Stimulated activated naive CD8-positive, alpha-beta T cell treated with anti-CD3 and anti-CD28 coated beads, Interleukin-15, amount 100 ng/mL, for 72 hours (primary cell): ENCODE measurements around the gene ITLN2.
"Not testable (repeated sequence)": the region's sequence is repeated elsewhere in the genome, so short reads cannot be mapped to it uniquely, and the experiment has no call there.

Experiments
- ATAC-seq: fragments of 150-1000 bp; cut with Tn5 transposase; 2 replicates; pipeline ENCODE4 v1.10.0; 2021; ENCODE audit warnings: mild to moderate bottlenecking, moderate library complexity
- DNase-seq, 2 donors: peaks; one replicate each; pipeline ENCODE4 v3.0.0; 2021 to 2022
- H3K27ac Mint-ChIP-seq, 2 donors: one replicate each; pipeline ENCODE4 v1.8.0; 2022; ENCODE audit warnings: mild to moderate bottlenecking in 2 of 2, mixed read lengths in 2 of 2, moderate library complexity in 2 of 2
- H3K27me3 Mint-ChIP-seq: one replicate; pipeline ENCODE4 v1.8.0; 2022; ENCODE audit warnings: mixed read lengths
- H3K4me1 Mint-ChIP-seq: one replicate; pipeline ENCODE4 v1.8.0; 2022; ENCODE audit warnings: mild to moderate bottlenecking, mixed read lengths
- H3K4me3 Mint-ChIP-seq, 2 donors: one replicate each; pipeline ENCODE4 v1.8.0; 2022; ENCODE audit warnings: mild to moderate bottlenecking in 2 of 2, mixed read lengths in 2 of 2, moderate library complexity in 1 of 2
- H3K9me3 Mint-ChIP-seq, 2 donors: one replicate each; pipeline ENCODE4 v1.8.0; 2022; ENCODE audit warnings: mixed read lengths in 2 of 2

ITLN2 gene

DNA sequence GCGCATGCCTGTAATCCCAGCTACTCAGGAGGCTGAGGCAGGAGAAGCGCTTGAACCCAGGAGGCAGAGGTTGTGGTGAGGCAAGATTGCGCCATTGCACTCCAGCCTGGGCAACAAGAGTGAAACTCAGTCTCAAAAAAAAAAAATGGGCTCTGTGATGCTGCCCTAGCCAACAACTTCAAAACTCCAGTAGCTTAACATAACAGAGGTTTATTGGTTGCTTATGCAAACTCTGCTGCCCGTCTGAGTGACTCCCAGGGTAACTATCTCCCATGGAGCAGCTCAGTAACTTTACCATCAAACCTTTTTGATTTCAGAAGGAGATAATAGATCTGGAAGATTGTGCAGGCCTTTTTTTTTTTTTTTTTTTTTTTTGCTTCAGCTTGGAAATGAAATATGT, 18.9 kb upstream of the ITLN2 start:
- ATAC-seq (no peak), DNase-seq (no peak)
- Mint-ChIP-seq H3K27ac (no peak overlapping the region), H3K27me3 (peaks cover 19% of the 10 kb centered on the region), H3K4me3 (no peak overlapping the region), H3K9me3 (no peaks in the 10 kb centered on the region), H3K4me1 (peaks cover 14% of the 10 kb centered on the region)

DNA sequence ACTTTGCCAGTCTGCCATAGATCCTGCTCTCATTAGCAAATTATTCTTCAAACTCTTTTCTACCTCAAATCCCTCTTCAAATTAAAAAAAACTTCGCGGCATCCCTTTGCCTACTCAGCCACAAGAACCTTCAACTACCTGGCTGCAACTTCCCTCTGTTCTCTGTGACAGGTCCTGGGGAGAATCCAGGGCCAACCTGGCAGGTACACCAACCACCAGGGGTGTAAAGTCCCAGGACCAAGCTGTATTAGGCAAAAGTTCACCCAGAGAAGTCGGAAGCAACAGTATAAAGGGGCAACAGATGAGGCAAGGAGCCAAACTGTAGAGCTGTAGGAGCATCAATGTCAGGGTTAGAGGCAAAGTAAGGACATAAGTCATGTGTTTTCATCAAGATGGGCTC, 18.3 kb upstream of the ITLN2 start:
- Mint-ChIP-seq H3K4me1 (peaks cover 14% of the 10 kb centered on the region), H3K4me3 (no peak overlapping the region), H3K27me3 (peaks cover 17% of the 10 kb centered on the region), H3K9me3 (no peaks in the 10 kb centered on the region), H3K27ac (no peak overlapping the region)
- no peak for DNase-seq
- no peak for ATAC-seq

DNA sequence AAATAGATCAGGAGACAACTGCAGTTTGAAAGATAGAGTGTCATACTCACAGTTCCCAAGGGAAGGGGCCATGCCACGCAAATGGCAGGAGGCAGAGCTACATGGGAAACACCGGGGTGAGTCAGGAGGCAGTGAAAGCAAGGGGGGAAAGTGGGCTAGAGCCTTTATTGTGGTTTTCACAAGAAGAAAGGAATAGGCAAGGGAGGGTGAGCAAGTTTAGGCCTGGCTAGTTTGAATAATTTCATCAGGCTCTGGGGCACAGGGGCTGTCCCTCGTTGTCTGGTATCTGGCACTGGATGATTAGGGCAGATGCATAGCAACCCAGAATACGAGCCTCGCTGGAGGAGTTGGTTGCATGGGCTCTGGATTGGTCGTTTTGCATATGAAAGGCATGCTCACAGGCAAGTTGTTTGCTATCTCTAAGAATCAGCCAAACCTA, 17.0 kb upstream of the ITLN2 start:
- ATAC-seq (peak; percentile 100), DNase-seq (peak; percentile 44 to 74)
- peaks cover 17% of the 10 kb centered on the region for H3K27me3 Mint-ChIP-seq
- H3K27ac Mint-ChIP-seq, result peak overlapping the region; percentile 17 to 69
- H3K9me3 Mint-ChIP-seq, result no peaks in the 10 kb centered on the region
- H3K4me1 Mint-ChIP-seq, result peaks cover 14% of the 10 kb centered on the region
- H3K4me3 Mint-ChIP-seq, result peak overlapping the region in 1 of 2 donors; percentile 53

DNA sequence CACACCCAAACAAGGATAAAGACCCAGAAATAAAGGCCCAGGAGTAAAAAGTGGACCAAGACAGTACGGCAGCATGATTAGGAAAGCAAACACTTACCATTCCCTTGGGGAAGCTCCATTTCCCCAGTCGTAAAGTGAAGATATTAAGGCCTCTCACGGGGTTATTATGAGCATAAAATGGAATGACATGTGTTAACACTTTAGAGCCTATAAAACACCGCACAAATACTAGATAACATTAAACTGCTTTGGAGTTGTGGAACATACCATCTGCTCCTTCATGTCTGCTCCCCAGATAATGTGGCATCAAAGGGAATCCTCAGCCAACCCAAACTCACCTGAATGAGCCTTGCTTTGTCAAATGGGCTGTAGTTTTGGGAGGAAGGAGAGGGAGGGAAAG, 8.9 kb upstream of the ITLN2 start:
- Mint-ChIP-seq H3K9me3 (no peaks in the 10 kb centered on the region), H3K4me1 (no peaks in the 10 kb centered on the region), H3K4me3 (no peak overlapping the region), H3K27ac (no peak overlapping the region), H3K27me3 (no peaks in the 10 kb centered on the region)
- DNase-seq, result no peak
- ATAC-seq, result no peak

DNA sequence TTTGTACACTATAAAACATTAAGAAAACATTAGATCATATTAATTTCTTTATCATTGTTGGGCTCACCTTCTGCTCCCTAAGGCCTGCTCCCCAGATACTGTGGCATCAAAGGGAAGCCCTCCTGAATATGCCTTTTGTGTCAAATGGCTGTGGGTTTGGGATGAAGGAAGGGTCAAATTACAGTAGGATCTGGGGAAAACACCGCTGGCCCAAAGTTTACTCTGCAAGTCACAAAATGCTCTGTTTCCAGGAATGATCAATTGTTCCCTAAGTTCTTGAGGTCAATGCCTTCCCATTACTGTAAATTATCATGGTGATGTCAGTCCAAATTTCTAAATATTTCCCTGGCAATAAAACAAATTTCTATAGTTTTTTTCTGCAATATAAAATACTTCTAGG, 6.8 kb upstream of the ITLN2 start:
- H3K9me3 Mint-ChIP-seq, result no peaks in the 10 kb centered on the region
- ATAC-seq, result no peak

DNA sequence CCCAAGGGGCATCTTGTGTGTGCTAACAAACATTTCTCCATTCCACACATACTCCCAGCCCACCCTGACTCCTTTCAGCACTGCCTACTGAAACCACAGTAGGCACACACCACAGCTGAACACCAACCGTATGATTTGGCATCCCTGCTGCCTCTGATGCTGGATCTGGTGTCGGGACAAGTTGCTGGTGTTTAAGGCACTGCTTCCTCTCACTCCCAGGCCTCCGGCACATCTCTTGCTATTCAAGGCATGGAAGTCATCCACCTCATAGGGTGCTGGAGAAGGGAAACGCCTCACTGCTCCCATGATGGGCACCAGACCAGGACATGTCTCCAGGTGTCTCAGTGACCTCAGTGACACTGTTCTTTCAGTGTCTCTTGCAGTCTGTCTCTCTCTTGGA, 2.4 kb upstream of the ITLN2 start:
- ATAC-seq, result no peak
- H3K4me3 Mint-ChIP-seq, result no peak overlapping the region
- peaks cover 7% of the 10 kb centered on the region for H3K4me1 Mint-ChIP-seq
- no peaks in the 10 kb centered on the region for H3K9me3 Mint-ChIP-seq
- DNase-seq, result no peak
- no peak overlapping the region for H3K27ac Mint-ChIP-seq
- H3K27me3 Mint-ChIP-seq, result no peaks in the 10 kb centered on the region

More for the DNA sequence above, 6.8 kb upstream of the ITLN2 start:
- no peaks in the 10 kb centered on the region for H3K27me3 Mint-ChIP-seq
- no peaks in the 10 kb centered on the region for H3K4me1 Mint-ChIP-seq
- no peak for DNase-seq
- no peak overlapping the region for H3K4me3 Mint-ChIP-seq
- H3K27ac Mint-ChIP-seq, result no peak overlapping the region

DNA sequence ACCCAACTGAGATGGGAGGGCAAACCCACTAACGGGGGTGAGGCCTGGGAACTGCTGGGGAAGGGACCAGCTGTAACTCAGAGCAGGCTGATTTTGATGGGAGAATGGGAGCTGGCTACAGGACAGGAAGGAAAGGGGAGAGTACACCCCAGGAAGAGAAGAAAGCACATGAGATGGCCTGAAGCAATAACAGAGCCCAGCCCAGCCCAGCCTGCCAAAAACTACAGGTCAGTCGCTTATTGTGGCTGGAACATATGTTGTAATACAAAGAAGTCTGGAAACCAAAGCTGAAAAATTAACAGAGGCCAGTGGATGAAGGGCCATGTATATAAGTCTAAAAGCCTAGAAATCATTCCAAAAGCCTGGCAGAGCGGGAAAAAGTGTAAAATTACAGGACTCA, 1.6 kb downstream of the ITLN2 start:
- Mint-ChIP-seq H3K9me3 (no peaks in the 10 kb centered on the region), H3K4me3 (no peak overlapping the region), H3K27me3 (no peaks in the 10 kb centered on the region), H3K27ac (no peak overlapping the region), H3K4me1 (peaks cover 17% of the 10 kb centered on the region)
- no peak for ATAC-seq
- no peak for DNase-seq

DNA sequence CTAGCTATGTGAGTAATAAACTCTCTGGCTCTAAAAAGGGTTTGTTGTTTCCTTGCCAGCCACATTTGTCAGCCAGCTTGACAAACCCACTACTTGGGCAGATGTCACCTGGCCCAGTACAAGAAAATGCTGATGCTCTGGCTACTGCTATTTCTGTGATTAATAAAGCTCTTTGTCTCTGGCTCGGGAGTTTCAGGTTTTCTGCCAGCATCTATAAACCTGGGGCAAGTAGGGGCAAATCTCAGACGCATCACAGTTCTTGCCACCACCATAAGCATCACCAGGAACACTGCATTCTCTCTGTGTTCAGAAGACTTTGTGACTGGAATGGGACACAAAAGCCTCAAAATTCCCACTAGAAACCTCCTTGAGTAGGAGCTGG, 2.5 kb downstream of the ITLN2 start:
- ATAC-seq (no peak), DNase-seq (no peak)
- Mint-ChIP-seq H3K27ac (no peak overlapping the region), H3K4me1 (peaks cover 17% of the 10 kb centered on the region), H3K4me3 (no peak overlapping the region), H3K27me3 (no peaks in the 10 kb centered on the region), H3K9me3 (no peaks in the 10 kb centered on the region)

DNA sequence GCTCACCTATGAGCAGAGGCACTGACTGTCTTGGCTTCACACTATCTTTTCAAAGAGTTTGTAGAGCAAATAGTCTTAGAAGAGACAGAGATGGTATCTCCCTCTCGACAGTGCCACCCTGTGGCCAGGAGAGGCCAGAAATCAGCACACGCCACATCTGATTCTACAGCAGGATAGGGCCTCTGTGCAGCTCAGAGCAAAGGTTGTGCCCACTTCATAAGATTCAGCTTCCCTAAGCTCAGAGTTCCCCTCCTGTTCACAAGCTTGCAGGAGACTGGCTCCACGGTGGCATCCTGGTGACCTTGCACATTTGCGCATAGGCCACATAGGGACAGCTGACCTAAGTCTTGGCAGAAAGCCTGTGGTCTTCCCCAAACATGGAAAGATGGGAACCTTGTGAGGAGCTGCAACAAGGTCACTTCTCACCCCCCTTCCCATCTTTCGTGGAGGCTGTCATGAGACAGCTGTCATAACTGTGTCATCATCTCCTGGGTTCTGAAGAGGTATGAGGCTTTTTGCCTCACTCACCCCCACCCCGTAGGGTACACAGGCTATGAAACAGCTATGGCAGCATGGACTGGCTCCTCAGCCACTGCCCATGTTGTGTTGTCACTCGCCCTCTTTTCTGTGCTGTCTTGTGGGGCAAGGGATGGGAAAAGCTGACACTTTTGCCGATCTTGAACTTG, 3.0 kb downstream of the ITLN2 start:
- Mint-ChIP-seq H3K27ac (no peak overlapping the region), H3K27me3 (no peaks in the 10 kb centered on the region), H3K4me1 (peaks cover 17% of the 10 kb centered on the region), H3K4me3 (no peak overlapping the region), H3K9me3 (no peaks in the 10 kb centered on the region)
- ATAC-seq (peak; percentile 93), DNase-seq (peak; percentile 59 to 74)

DNA sequence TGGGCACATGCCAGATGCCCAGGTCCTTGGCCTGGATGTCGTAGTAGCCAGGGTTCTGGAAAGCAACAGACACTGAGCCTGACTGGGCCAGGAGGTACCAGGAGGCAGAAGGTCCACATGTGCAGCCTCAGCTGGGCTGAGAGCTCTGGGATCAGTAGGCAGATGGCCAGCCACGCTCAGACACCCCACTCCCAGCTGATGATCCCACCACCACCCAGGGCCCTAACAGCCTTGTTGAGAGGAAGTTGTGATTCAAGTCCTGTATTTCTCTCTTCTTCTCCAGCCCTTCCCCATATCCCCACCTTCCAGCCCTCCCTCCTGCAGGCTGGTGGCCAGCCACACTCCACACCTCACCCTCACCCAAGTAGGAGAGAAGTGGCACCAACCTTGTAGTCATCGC, 4.0 kb downstream of the ITLN2 start:
- Mint-ChIP-seq H3K4me1 (peaks cover 17% of the 10 kb centered on the region), H3K9me3 (no peaks in the 10 kb centered on the region), H3K4me3 (no peak overlapping the region), H3K27me3 (no peaks in the 10 kb centered on the region), H3K27ac (peak overlapping the region in 1 of 2 donors; percentile 12)
- ATAC-seq, result no peak
- no peak for DNase-seq

DNA sequence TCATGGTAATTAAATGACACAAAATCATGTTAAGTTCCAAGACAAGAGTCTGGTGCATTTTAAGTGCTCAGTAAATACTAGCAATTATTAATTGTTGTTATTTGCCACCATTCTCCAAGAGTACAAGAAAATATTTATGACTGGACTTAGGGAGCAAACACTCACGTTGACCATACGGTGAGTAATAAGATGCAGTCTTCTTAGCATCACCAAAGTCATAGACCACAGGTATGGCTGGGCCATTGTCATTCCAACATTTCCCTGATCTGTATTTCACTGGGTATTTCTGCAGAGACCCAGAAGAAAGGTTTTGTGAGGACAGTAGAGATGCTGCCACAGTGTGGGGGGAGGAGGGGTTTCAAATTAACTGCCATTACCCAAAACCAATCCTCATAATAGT, 4.7 kb downstream of the ITLN2 start:
- no peak overlapping the region for H3K27ac Mint-ChIP-seq
- no peak for ATAC-seq

DNA sequence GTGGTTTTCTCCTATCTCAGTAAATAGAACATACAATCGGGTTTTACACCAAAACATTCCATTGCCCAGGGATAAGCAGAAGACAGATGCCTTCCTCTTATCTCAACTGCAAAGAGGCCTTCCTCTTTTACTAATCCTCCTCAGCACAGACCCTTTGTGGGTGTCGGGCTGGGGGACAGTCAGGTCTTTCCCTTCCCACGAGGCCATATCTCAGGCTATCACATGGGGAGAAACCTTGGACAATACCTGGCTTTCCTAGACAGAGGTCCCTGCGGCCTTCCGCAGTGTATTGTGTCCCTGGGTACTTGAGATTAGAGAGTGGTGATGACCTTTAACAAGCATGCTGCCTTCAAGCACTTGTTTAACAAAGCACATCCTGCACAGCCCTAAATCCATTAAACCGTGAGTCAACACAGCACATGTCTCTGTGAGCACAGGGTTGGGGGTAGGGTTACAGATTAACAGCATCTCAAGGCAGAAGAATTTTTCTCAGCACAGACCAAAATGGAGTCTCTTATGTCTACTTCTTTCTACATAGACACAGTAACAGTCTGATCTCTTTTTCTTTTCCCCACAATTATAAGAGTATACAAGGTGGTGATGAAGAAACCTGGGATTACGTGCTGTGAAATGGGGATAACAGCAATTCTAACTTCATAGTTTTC, 5.3 kb downstream of the ITLN2 start:
- not testable (repeated sequence) for H3K9me3 Mint-ChIP-seq, DNase-seq, H3K4me3 Mint-ChIP-seq, H3K27me3 Mint-ChIP-seq, H3K27ac Mint-ChIP-seq, ATAC-seq
- H3K4me1 Mint-ChIP-seq, result peaks cover 16% of the 10 kb centered on the region

More for the DNA sequence above, 4.7 kb downstream of the ITLN2 start:
- H3K9me3 Mint-ChIP-seq, result no peaks in the 10 kb centered on the region
- H3K4me3 Mint-ChIP-seq, result no peak overlapping the region
- H3K27me3 Mint-ChIP-seq, result no peaks in the 10 kb centered on the region
- peaks cover 17% of the 10 kb centered on the region for H3K4me1 Mint-ChIP-seq
- DNase-seq, result no peak

DNA sequence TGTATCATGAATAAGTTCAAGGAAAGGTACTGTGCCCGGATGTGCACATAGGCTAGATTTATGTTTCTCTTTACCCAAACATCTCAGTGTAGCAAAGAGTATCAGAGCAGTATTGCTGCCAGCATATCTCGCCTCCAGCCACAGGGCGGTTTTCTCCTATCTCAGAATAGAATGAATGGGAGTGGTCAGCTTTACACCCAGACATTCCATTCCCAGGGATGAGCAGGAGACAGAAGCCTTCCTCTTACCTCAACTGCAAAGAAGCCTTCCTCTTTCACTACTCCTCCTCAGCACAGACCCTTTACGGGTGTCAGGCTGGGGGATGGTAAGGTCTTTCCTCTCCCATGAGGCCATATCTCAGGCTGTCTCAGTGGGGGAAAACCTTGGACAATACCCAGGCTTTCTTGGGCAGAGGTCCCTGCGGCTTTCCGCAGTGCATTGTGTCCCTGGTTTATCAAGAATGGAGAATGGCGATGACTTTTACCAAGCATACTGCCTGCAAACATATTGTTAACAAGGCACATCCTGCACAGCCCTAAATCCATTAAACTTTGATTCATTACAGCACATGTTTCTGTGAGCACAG, 7.3 kb downstream of the ITLN2 start:
- DNase-seq, H3K27ac Mint-ChIP-seq, H3K4me1 Mint-ChIP-seq, H3K4me3 Mint-ChIP-seq, H3K9me3 Mint-ChIP-seq, ATAC-seq, H3K27me3 Mint-ChIP-seq: not testable (repeated sequence)

DNA sequence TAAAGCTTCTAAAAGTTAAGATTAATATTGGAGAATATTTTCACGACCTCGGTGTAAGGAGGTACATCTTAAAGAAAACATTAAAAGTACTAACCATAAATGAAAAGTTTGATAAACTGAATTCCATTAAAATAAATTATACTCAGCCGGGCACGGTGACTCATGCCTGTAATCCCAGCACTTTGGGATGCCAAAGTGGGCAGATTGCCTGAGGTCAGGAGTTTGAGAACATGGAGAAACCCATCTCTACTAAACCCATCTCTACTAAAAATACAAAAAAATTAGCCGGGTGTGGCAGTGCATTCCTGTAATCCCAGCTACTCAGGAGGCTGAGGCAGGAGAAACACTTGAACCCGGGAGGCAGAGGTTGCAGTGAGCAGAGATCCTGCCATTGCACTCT, 8.7 kb downstream of the ITLN2 start:
- not testable (repeated sequence) for H3K4me1 Mint-ChIP-seq, H3K27me3 Mint-ChIP-seq, H3K27ac Mint-ChIP-seq, DNase-seq, H3K4me3 Mint-ChIP-seq, ATAC-seq, H3K9me3 Mint-ChIP-seq

DNA sequence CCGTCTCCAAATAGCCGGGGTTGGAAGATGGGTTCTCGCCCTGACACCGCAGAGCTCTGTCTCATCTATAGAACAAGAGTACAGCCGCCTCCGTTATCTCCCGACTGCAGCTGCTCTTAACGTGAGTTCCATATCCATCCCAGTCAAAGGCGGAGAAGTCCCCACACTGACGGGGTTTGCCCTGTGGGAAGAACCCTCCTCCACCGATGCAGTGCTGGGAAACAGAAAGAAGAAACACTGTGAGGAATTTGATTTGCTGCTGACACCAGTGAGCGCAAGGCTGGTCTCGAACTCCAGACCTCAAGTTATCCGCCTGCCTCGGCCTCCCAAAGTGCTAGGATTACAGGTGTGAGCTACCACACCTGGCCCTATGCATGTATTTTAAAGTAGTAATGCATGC, 9.5 kb downstream of the ITLN2 start:
- Mint-ChIP-seq H3K27me3 (no peaks in the 10 kb centered on the region), H3K27ac (no peak overlapping the region), H3K4me3 (no peak overlapping the region), H3K4me1 (no peaks in the 10 kb centered on the region), H3K9me3 (no peaks in the 10 kb centered on the region)
- ATAC-seq (no peak), DNase-seq (no peak)

DNA sequence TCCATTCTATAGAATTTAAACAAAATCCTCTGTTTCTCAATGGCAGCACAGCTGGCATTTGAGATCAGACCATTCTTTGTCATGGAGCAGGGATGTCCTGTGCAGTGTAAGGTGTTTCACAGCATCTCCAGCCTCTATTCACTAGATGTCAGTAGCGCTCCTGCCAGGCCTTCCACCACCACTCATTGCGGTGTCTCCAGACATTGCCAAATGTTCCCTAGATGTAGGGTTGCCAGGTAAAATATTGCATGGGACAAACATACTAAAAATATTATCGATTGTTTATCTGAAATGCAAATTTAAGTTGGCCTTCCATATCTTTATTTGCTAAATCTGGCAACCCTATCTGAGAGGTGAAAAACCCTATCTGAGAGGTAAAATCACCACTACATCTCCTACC, 11.7 kb downstream of the ITLN2 start:
- Mint-ChIP-seq H3K27ac (no peak overlapping the region), H3K9me3 (no peaks in the 10 kb centered on the region), H3K27me3 (no peaks in the 10 kb centered on the region), H3K4me1 (no peaks in the 10 kb centered on the region), H3K4me3 (no peak overlapping the region)
- no peak for DNase-seq
- ATAC-seq, result no peak
